Transverse colon (tissue), 4 donors: ENCODE results near the gene XRCC2. TPM values are rescaled to one million over a fixed set of nuclear protein-coding genes. Genes with fewer than 3 reads are reported as not detected.
"Not testable (repeated sequence)": the region's sequence is repeated elsewhere in the genome, so short reads cannot be mapped to it uniquely, and the experiment has no call there.

Experiments used
- DNase-seq: peaks from one replicate; pipeline ENCODE4 v3.0.0-alpha.2; 2019
- H3K27ac ChIP-seq, 4 donors: fragments of 200-600 bp; sonication (generic); 2 replicates each; pipeline ENCODE4 v1.5.1; 2016 to 2018; ENCODE audit warnings: inconsistent platforms in 4 of 4
- H3K27me3 ChIP-seq: fragments of 200-600 bp; sonication (generic); 2 replicates; pipeline ENCODE4 v1.5.1; 2017; ENCODE audit warnings: inconsistent platforms
- H3K36me3 ChIP-seq, 4 donors: fragments of 200-600 bp; sonication (generic); 2 replicates each; pipeline ENCODE4 v1.5.1; 2017 to 2019; ENCODE audit warnings: inconsistent platforms in 4 of 4
- H3K4me1 ChIP-seq, 4 donors: fragments of 200-600 bp; sonication (generic); 2 replicates each; pipeline ENCODE4 v1.5.1; 2017 to 2020; ENCODE audit warnings: inconsistent platforms in 4 of 4
- H3K4me3 ChIP-seq, 4 donors: fragments of 200-600 bp; sonication (generic); 1 replicate in 1 of 4; 2 replicates in 3 of 4; pipeline versions ENCODE4 v1.5.1 to v1.6.1; 2017 to 2019; ENCODE audit warnings: inconsistent platforms in 4 of 4
- H3K9me3 ChIP-seq, 2 donors: fragments of 200-600 bp; sonication (generic); 2 replicates each; pipeline ENCODE4 v1.5.1; 2017 to 2019; ENCODE audit warnings: inconsistent platforms in 2 of 2
- EP300 ChIP-seq: sonication (generic); formaldehyde crosslinking; IDR thresholded peaks from one replicate; pipeline ENCODE4 v1.6.1; 2017; ENCODE audit warnings: antibody characterized with exemption, low read depth
- POLR2A ChIP-seq: fragments of 450-650 bp; IDR thresholded peaks from one replicate; pipeline ENCODE4 v1.6.1; 2016; ENCODE audit warnings: antibody characterized with exemption, mild to moderate bottlenecking, moderate library complexity
- POLR2AphosphoS5 ChIP-seq, 3 donors: sonication (generic); formaldehyde crosslinking; IDR thresholded peaks; one replicate each; pipeline ENCODE4 v1.6.1; 2016; ENCODE audit warnings: antibody characterized with exemption in 3 of 3
- WGBS, 2 donors: methylation state at CpG; one replicate each; pipeline ENCODE4 v1.1.5; 2018; ENCODE audit warnings: low coverage in 1 of 2; 5-methylcytosine and 5-hydroxymethylcytosine counted together
- in situ Hi-C, 4 donors: fragments of 200-750 bp; cut with MboI; loops; one replicate each; pipeline versions ENCODE4 v1.15.0 to v1.15.1; 2017; ENCODE audit warnings: low sequenced_read_pairs in 3 of 4, low pct_ligation_motif_present in 1 of 4, low pct_unique_long_range_greater_than_20kb in 1 of 4
- intact Hi-C: fragments of 100-400 bp; cut with DNase I; formaldehyde crosslinking; loops from one replicate; pipeline ENCODE4 v1.15.1; 2023; ENCODE audit warnings: low total_unique reads
- total RNA-seq, 4 donors: library from RNA; depleted of rRNA; stranded (reverse); fragments of >200 nt; gene quantifications; one replicate each; pipeline ENCODE4 v1.1.0, GENCODE V29; 2016
- TF ChIP-seq, protein P1 (sequence below), 5 experiments: fragments of 200-600 bp in 3 of 5; fragments of 450-650 bp in 2 of 5; sonication (generic) in 3 of 5; IDR thresholded peaks; 1 replicate in 2 of 5; 2 replicates in 3 of 5; pipeline ENCODE4 v1.5.1; 2016 to 2017; ENCODE audit warnings: antibody characterized with exemption in 5 of 5, inconsistent platforms in 3 of 5, mild to moderate bottlenecking in 2 of 5, moderate library complexity in 1 of 5

XRCC2 gene
- total RNA-seq, 4 donors from 2014 or later: 0.55 to 14.5 (median 0.79) TPM; not detected in 1

DNA sequence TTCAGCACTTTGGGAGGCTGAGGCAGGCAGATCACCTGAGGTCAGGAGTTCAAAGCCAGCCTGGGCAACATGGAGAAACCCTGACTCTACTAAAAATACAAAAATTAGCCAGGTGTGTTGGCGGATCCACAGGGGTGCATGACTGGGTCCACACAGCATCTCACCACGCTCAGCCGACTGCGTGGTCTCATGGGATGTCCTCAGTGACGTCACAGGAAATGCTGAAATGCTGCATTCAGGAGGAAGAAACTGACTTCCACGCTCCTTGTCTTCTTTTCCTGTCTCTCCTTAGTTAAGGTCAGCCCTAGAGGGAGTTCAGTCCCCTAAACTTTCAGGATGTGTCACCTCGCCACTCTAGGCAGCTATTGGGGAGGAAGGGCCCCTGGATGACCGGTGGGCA is 42.9 kb downstream of the XRCC2 start:
- Histone ChIP-seq H3K9me3 (no peaks in the 10 kb centered on the region), H3K4me3 (no peak overlapping the region), H3K4me1 (no peaks in the 10 kb centered on the region), H3K36me3 (no peaks in the 10 kb centered on the region), H3K27me3 (no peaks in the 10 kb centered on the region), H3K27ac (no peak overlapping the region)
- in situ Hi-C loops (no loop called here), intact Hi-C loops (no loop called here)
- 75 to 82% methylated on average over 6 to 8 of the region's 8 CpGs for WGBS, 2 donors
- no peak for DNase-seq
- TF ChIP-seq POLR2AphosphoS5 (IDR thresholded peaks at IDR 0.05) (no peak), POLR2A (no peak), EP300 (no peak)
- TF ChIP-seq, protein P1, sequence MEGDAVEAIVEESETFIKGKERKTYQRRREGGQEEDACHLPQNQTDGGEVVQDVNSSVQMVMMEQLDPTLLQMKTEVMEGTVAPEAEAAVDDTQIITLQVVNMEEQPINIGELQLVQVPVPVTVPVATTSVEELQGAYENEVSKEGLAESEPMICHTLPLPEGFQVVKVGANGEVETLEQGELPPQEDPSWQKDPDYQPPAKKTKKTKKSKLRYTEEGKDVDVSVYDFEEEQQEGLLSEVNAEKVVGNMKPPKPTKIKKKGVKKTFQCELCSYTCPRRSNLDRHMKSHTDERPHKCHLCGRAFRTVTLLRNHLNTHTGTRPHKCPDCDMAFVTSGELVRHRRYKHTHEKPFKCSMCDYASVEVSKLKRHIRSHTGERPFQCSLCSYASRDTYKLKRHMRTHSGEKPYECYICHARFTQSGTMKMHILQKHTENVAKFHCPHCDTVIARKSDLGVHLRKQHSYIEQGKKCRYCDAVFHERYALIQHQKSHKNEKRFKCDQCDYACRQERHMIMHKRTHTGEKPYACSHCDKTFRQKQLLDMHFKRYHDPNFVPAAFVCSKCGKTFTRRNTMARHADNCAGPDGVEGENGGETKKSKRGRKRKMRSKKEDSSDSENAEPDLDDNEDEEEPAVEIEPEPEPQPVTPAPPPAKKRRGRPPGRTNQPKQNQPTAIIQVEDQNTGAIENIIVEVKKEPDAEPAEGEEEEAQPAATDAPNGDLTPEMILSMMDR (IDR thresholded peaks at IDR 0.05): no peak

DNA sequence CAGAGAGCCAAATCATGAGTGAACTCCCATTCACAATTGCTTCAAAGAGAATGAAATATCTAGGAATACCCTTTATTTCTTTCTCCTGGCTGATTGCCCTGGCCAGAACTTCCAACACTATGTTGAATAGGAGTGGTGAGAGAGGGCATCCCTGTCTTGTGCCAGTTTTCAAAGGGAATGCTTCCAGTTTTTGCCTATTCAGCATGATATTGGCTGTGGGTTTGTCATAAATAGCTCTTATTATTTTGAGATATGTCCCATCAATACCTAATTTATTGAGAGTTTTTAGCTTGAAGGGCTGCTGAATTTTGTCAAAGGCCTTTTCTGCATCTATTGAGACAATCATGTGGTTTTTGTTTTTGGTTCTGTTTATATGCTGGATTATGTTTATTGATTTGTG is 47.2 kb downstream of the XRCC2 start:
- H3K4me1 ChIP-seq, H3K4me3 ChIP-seq, H3K36me3 ChIP-seq, H3K27me3 ChIP-seq, H3K9me3 ChIP-seq, intact Hi-C loops, in situ Hi-C loops, H3K27ac ChIP-seq, DNase-seq: not testable (repeated sequence)

- in situ Hi-C loops: no loop called here
These were observed 51.7 kb downstream of the XRCC2 start for GRCh38 chr7:152624228-152624627.

DNA sequence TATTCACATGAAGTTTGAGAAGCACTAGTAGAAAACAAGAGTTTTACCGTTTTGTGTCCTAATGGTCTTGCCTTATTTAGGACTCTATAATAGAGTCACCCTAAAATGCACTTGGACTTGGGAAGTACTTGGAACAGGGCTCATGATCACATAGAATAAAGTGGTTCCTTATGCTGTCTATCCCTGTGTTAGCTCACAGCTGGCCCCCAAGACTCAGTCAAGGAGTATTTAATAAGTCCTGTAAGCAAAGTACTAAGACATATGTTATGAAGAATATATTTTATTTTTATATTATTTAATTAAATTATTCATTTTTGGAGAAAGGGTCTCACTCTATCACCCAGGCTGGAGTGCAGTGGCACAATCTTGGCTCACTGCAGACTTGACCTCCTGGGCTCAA is 54.5 kb downstream of the XRCC2 start:
- Histone ChIP-seq H3K9me3 (no peaks in the 10 kb centered on the region), H3K36me3 (no peaks in the 10 kb centered on the region), H3K4me1 (no peaks in the 10 kb centered on the region), H3K27me3 (no peaks in the 10 kb centered on the region), H3K27ac (no peak overlapping the region), H3K4me3 (no peak overlapping the region)
- intact Hi-C loops: no loop called here
- TF ChIP-seq, protein P1 (IDR thresholded peaks at IDR 0.05): no peak
- TF ChIP-seq EP300 (no peak), POLR2AphosphoS5 (IDR thresholded peaks at IDR 0.05) (no peak), POLR2A (no peak)
- in situ Hi-C loops: no loop called here
- DNase-seq: no peak
- 71 to 96% methylated on average over 1 of the region's 1 CpG for WGBS, 2 donors

More at GRCh38 chr7:152624228-152624627, 51.7 kb downstream of the XRCC2 start:
- DNase-seq: no peak
- Histone ChIP-seq H3K4me1 (no peaks in the 10 kb centered on the region), H3K4me3 (no peak overlapping the region), H3K27me3 (no peaks in the 10 kb centered on the region), H3K27ac (no peak overlapping the region), H3K9me3 (no peaks in the 10 kb centered on the region), H3K36me3 (no peaks in the 10 kb centered on the region)
- intact Hi-C loops: no loop called here
- WGBS, 2 donors: 39 to 47% methylated on average over 5 of the region's 5 CpGs
- no peak for TF ChIP-seq POLR2AphosphoS5 (IDR thresholded peaks at IDR 0.05)
- no peak for TF ChIP-seq POLR2A
- TF ChIP-seq, protein P1 (IDR thresholded peaks at IDR 0.05): no peak
- no peak for TF ChIP-seq EP300

DNA sequence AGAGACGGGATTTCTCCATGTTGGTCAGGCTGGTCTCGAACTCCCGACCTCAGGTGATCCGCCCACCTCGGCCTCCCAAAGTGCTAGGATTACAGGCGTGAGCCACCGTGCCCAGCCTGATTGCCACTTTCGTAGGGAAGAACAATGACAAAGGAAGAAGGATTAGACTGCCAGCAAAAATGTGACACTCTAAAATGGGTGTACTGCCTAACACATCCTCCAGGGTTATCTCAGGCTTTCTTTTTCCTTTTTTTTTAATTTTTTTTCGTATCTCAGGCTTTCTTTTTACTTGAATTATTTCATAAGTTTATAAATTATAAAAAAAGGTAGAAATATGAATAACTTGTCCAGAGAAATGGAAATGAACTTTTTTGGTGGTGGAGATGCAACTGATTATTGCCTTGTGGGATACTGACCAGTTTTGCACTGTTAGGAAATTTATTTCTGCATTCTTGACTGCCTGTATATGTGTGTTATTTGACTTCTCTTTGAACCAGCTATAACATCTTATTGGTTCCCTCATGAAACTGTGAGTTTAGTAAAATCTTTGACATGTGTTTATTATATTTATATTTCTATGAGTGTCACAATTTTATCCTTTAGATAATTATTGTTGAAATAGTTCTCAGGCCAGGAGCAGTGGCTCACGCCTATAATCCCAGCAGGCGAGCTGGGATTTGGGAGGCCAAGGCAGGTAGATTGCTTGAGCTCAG is 56.8 kb downstream of the XRCC2 start:
- WGBS, 2 donors: 89 to 93% methylated on average over 1 to 11 of the region's 11 CpGs
- DNase-seq: no peak
- no peaks in the 10 kb centered on the region for H3K9me3 ChIP-seq
- H3K27me3 ChIP-seq: no peaks in the 10 kb centered on the region
- in situ Hi-C loops: no loop called here
- H3K36me3 ChIP-seq: no peaks in the 10 kb centered on the region
- H3K4me1 ChIP-seq: no peaks in the 10 kb centered on the region
- intact Hi-C loops: no loop called here
- TF ChIP-seq EP300: no peak
- TF ChIP-seq, protein P1 (IDR thresholded peaks at IDR 0.05): no peak
- no peak for TF ChIP-seq POLR2A
- no peak for TF ChIP-seq POLR2AphosphoS5 (IDR thresholded peaks at IDR 0.05)
- no peak overlapping the region for H3K27ac ChIP-seq
- H3K4me3 ChIP-seq: no peak overlapping the region
